SU-DHL-6 (cell line): Measurements from ENCODE around the gene VASP.

Source experiments
- H2AFZ ChIP-seq: fragments of 200-600 bp; sonication (generic); 2 replicates; pipeline ENCODE4 v1.6.1; 2014; ENCODE audit warnings: low read depth, mild to moderate bottlenecking, moderate library complexity, mixed read lengths, antibody characterized with exemption, low read length; ENCODE audit not compliant: severe bottlenecking
- H3F3A ChIP-seq: fragments of 200-600 bp; shearing (Covaris generic); 2 replicates; pipeline ENCODE4 v1.6.0; 2016; ENCODE audit warnings: antibody characterized with exemption, mild to moderate bottlenecking; ENCODE audit not compliant: insufficient read depth
- H3K27ac ChIP-seq: fragments of 200-600 bp; sonication (generic); 2 replicates; pipeline ENCODE4 v1.5.1; 2016; ENCODE audit warnings: low read depth, mild to moderate bottlenecking, low read length, moderate library complexity, mixed read lengths
- H3K27me3 ChIP-seq: fragments of 200-600 bp; sonication (generic), shearing (Covaris generic); 2 replicates; pipeline ENCODE4 v1.6.0; 2014; ENCODE audit warnings: mild to moderate bottlenecking, low read length
- H3K36me3 ChIP-seq: fragments of 200-600 bp; sonication (generic); 2 replicates; pipeline ENCODE4 v1.6.1; 2014; ENCODE audit warnings: mild to moderate bottlenecking, low read length, mixed read lengths
- H3K4me2 ChIP-seq: fragments of 300-600, 200-600 bp; shearing (Covaris generic), sonication (generic); 2 replicates; pipeline ENCODE4 v1.6.0; 2014; ENCODE audit warnings: low read length, low read depth, mild to moderate bottlenecking; ENCODE audit not compliant: poor library complexity, severe bottlenecking
- H3K4me3 ChIP-seq: fragments of 200-600 bp; sonication (generic); 2 replicates; pipeline ENCODE4 v1.5.1; 2014; ENCODE audit warnings: antibody characterized with exemption, low read length, mild to moderate bottlenecking, mixed read lengths; ENCODE audit not compliant: insufficient read depth, poor library complexity, severe bottlenecking
- H3K79me2 ChIP-seq: fragments of 200-600 bp; sonication (generic); 2 replicates; pipeline ENCODE4 v1.6.1; 2014; ENCODE audit warnings: mild to moderate bottlenecking, low read length, moderate library complexity; ENCODE audit not compliant: insufficient read depth
- H3K9ac ChIP-seq: fragments of 200-600 bp; sonication (generic); 2 replicates; pipeline ENCODE4 v1.7.0; 2014; ENCODE audit warnings: mild to moderate bottlenecking, low read length
- H3K9me2 ChIP-seq: fragments of 200-600 bp; sonication (generic); replicated peaks from 2 replicates; pipeline ENCODE4 v1.6.1; 2014; ENCODE audit warnings: low read length; ENCODE audit not compliant: insufficient read depth
- H3K9me3 ChIP-seq: fragments of 200-600 bp; sonication (generic); 2 replicates; pipeline ENCODE4 v1.6.1; 2014; ENCODE audit warnings: low read length, mixed read lengths; ENCODE audit not compliant: insufficient read depth
- H4K20me1 ChIP-seq: fragments of 200-600 bp; sonication (generic); 2 replicates; pipeline ENCODE4 v1.6.1; 2014; ENCODE audit warnings: low read depth, mild to moderate bottlenecking, antibody characterized with exemption, low read length, moderate library complexity, mixed read lengths
- CTCF ChIP-seq: fragments of 200-600 bp; sonication (generic); IDR thresholded peaks from one replicate; pipeline ENCODE4 v1.5.1; 2017; ENCODE audit warnings: antibody characterized with exemption, mild to moderate bottlenecking, low read length, moderate library complexity; ENCODE audit not compliant: insufficient read depth, poor library complexity, severe bottlenecking
- EZH2phosphoT487 ChIP-seq: fragments of 200-600 bp; sonication (generic), shearing (Covaris generic); conservative IDR thresholded peaks from 2 replicates; pipeline ENCODE4 v1.6.1; 2018; ENCODE audit warnings: mild to moderate bottlenecking, antibody characterized with exemption, low read length, moderate library complexity, mixed read lengths

Gene VASP

GRCh38 chr19:45517641-45518468 is 10.6 kb downstream of the VASP start:
- Histone ChIP-seq H3K4me3 (no peak overlapping the region), H3K27me3 (no peaks in the 10 kb centered on the region), H3K36me3 (no peaks in the 10 kb centered on the region), H4K20me1 (no peaks in the 10 kb centered on the region), H2AFZ (no peak overlapping the region), H3K9me3 (no peaks in the 10 kb centered on the region), H3K9me2 (no peaks in the 10 kb centered on the region), H3K4me2 (no peak overlapping the region), H3F3A (peaks cover 10% of the 10 kb centered on the region), H3K79me2 (peaks cover 10% of the 10 kb centered on the region; the same call in 1 of the 2 replicates), H3K9ac (no peak overlapping the region), H3K27ac (no peak overlapping the region)
- TF ChIP-seq EZH2phosphoT487 (no peak), CTCF (no peak)

GRCh38 chr19:45518469-45518826 is 11.2 kb downstream of the VASP start:
- no peaks in the 10 kb centered on the region for H3K9me3 ChIP-seq
- H3K79me2 ChIP-seq = peaks cover 10% of the 10 kb centered on the region; the same call in 1 of the 2 replicates
- H3K27me3 ChIP-seq = no peaks in the 10 kb centered on the region
- H4K20me1 ChIP-seq = no peaks in the 10 kb centered on the region
- H3K27ac ChIP-seq = no peak overlapping the region
- H3K36me3 ChIP-seq = no peaks in the 10 kb centered on the region
- H3K9me2 ChIP-seq = no peaks in the 10 kb centered on the region
- H2AFZ ChIP-seq = no peak overlapping the region
- no peak overlapping the region for H3K4me2 ChIP-seq
- H3F3A ChIP-seq = peaks cover 10% of the 10 kb centered on the region
- H3K4me3 ChIP-seq = no peak overlapping the region
- no peak overlapping the region for H3K9ac ChIP-seq
- TF ChIP-seq EZH2phosphoT487 (no peak), CTCF (no peak)

GRCh38 chr19:45522010-45522941 is 15.0 kb downstream of the VASP start:
- Histone ChIP-seq H3K27me3 (no peaks in the 10 kb centered on the region), H3K9me3 (no peaks in the 10 kb centered on the region), H3K36me3 (peaks cover 2% of the 10 kb centered on the region; the same call in 1 of the 2 replicates), H3K9ac (no peak overlapping the region), H4K20me1 (no peaks in the 10 kb centered on the region), H2AFZ (no peak overlapping the region), H3K9me2 (no peaks in the 10 kb centered on the region), H3K79me2 (no peaks in the 10 kb centered on the region), H3F3A (no peaks in the 10 kb centered on the region; the same call in 1 of the 2 replicates), H3K27ac (no peak overlapping the region), H3K4me2 (no peak overlapping the region), H3K4me3 (no peak overlapping the region)
- no peak for TF ChIP-seq CTCF
- no peak for TF ChIP-seq EZH2phosphoT487
